ENCODE results near the gene JAK1.

JAK1 gene

GRCh38 chr1:64855557-64855956 lies 110.8 kb downstream of the JAK1 start:
- no peaks in the 10 kb centered on the region for H3K9me3 ChIP-seq (ENCODE audit: control insufficient read depth, insufficient read depth, low read length)
- no peaks in the 10 kb centered on the region for H3K4me1 ChIP-seq (ENCODE audit: insufficient read depth, low read length)
- H3K9ac ChIP-seq (ENCODE audit: low read depth, low read length): no peak overlapping the region
- 0 out of 2 replicates have a peak, but pooled peaks cover 5% of the 10 kb centered on the region for H3K36me3 ChIP-seq (ENCODE audit: insufficient read depth, low read length)

DNA sequence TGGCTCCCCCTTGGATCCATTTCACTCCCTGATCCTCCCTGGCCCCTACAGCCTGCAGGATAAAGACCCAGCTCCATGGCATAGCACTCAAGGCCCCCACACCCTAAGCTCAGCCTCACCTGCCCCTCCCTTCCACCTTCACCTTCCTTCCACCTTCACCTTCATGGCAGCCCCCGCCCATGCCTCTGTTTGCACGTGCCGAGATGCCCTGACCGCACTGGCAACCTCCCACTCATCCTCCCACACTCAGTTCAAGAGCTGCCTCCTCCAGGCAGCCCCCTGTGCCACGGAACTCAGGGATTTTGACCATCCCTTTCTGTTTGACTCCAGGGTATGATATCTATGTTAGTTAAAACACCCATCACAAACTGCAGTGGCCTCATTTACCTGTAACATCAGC lies 111.7 kb downstream of the JAK1 start:
- Histone ChIP-seq H3K9ac (ENCODE audit: low read depth, low read length) (no peak overlapping the region), H3K4me1 (ENCODE audit: insufficient read depth, low read length) (no peaks in the 10 kb centered on the region), H3K36me3 (ENCODE audit: insufficient read depth, low read length) (0 out of 2 replicates have a peak, but pooled peaks cover 5% of the 10 kb centered on the region), H3K9me3 (ENCODE audit: control insufficient read depth, insufficient read depth, low read length) (no peaks in the 10 kb centered on the region)

GRCh38 chr1:64851664-64852063 lies 114.7 kb downstream of the JAK1 start:
- Histone ChIP-seq H3K9me3 (ENCODE audit: control insufficient read depth, insufficient read depth, low read length) (no peaks in the 10 kb centered on the region), H3K36me3 (ENCODE audit: insufficient read depth, low read length) (0 out of 2 replicates have a peak, but pooled peaks cover 5% of the 10 kb centered on the region), H3K9ac (ENCODE audit: low read depth, low read length) (no peak overlapping the region), H3K4me1 (ENCODE audit: insufficient read depth, low read length) (no peaks in the 10 kb centered on the region)

DNA sequence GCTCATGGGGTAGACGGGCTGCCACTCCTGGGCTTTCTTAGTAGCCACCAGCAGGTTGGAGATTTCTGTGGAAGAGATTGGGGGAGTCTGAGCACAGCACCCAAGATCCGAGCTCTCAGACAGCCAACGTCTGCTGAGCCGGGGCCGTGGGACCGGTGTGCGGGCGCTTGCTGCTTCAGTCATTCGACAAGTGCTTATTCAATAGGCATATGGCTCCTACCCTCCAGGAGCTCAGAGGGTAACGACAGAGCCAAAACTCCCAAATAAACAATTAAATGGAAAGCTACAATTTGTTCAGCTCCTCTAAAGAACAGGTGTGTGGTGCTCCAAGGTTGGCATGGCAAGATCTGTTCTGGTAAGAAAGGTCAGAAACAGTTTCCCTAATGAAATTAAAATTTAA lies 115.5 kb downstream of the JAK1 start:
- H3K36me3 ChIP-seq (ENCODE audit: insufficient read depth, low read length): no peaks in the 10 kb centered on the region
- H3K9ac ChIP-seq (ENCODE audit: low read depth, low read length): no peak overlapping the region
- no peaks in the 10 kb centered on the region for H3K4me1 ChIP-seq (ENCODE audit: insufficient read depth, low read length)
- H3K9me3 ChIP-seq (ENCODE audit: control insufficient read depth, insufficient read depth, low read length): no peaks in the 10 kb centered on the region

DNA sequence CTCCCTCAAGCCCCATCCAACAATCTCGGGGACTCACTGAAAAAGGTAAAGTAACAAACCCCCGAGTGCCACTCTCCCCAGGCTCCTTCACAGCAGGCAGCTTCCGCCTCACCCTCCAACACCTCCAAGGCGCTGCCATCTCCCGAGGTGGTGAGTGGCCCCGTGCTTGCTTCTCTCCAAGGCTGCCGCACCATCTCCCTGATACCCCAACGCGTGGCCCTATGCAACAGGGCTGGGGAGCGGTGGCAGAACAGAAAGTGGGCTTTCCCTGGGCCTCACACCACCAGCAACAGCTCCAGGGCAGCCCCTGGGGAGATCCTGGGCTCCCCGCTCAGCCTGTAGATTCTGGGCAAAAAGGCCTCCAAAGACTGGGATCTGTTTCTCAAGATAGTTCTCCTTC lies 116.4 kb downstream of the JAK1 start:
- Histone ChIP-seq H3K36me3 (ENCODE audit: insufficient read depth, low read length) (peaks cover 2% of the 10 kb centered on the region; the same call in 1 of the 2 replicates), H3K9ac (ENCODE audit: low read depth, low read length) (no peak overlapping the region), H3K4me1 (ENCODE audit: insufficient read depth, low read length) (no peaks in the 10 kb centered on the region), H3K9me3 (ENCODE audit: control insufficient read depth, insufficient read depth, low read length) (no peaks in the 10 kb centered on the region)

DNA sequence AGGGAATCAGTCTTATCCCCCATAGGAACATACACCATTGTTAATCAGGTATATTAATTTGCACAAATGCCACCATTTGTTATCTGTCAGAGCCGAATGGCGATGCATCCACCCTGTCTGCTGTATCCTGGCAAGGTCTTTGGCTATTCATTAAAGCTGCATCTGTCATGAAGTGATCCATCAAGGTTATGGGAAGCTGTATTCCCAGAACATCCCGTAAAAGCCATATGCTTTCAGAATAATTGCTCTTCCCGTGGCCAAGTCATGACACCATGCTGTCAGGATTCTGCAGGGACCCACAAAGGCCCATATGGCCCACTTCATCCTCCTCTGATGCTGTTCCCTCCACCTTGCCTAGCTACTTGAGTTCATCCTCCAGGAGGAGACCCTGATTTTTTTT lies 117.5 kb downstream of the JAK1 start:
- Histone ChIP-seq H3K9me3 (ENCODE audit: control insufficient read depth, insufficient read depth, low read length) (no peaks in the 10 kb centered on the region), H3K9ac (ENCODE audit: low read depth, low read length) (no peak overlapping the region), H3K4me1 (ENCODE audit: insufficient read depth, low read length) (no peaks in the 10 kb centered on the region), H3K36me3 (ENCODE audit: insufficient read depth, low read length) (peaks cover 2% of the 10 kb centered on the region; the same call in 1 of the 2 replicates)

DNA sequence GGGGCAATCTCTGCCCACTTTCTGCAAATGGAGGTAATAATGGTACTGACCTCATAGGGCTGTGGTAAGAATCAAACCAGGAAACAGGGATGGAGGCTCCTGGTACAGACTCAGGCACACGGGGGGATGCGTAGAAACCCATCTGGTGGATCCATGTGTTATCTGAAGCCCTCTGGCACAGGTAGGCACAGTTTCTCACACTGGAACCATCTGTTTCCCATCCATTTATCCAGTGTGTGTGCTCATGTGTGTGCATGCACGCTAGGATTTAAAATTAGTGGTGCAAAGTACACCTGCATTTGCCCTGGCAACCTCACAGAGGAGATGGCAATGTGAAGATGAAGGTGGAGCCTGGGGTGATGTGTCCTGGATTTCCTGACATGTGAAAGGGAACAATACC lies 118.2 kb downstream of the JAK1 start:
- Histone ChIP-seq H3K9ac (ENCODE audit: low read depth, low read length) (no peak overlapping the region), H3K36me3 (ENCODE audit: insufficient read depth, low read length) (peaks cover 2% of the 10 kb centered on the region; the same call in 1 of the 2 replicates), H3K4me1 (ENCODE audit: insufficient read depth, low read length) (no peaks in the 10 kb centered on the region), H3K9me3 (ENCODE audit: control insufficient read depth, insufficient read depth, low read length) (no peaks in the 10 kb centered on the region)

DNA sequence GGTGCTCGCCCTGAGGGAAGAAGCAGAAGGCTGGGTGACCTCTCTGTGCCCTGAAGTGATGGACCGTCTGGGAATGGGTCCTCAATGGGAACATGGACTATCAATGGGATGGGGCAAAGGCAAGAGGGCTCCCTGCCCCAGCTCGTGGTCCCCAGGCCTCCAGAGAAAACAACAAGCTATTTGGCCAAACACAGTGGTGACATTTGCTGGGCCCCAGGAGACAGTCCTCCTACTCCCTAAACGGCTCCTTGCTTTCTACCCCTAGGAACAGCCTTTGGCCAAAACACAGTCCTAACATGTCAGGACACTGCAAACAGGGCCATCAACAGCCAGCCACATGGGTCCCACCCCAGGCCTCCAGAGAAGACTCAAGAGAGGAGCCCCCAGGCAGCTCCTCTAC lies 118.7 kb downstream of the JAK1 start:
- H3K9ac ChIP-seq (ENCODE audit: low read depth, low read length): no peak overlapping the region
- H3K9me3 ChIP-seq (ENCODE audit: control insufficient read depth, insufficient read depth, low read length): no peaks in the 10 kb centered on the region
- H3K36me3 ChIP-seq (ENCODE audit: insufficient read depth, low read length): peaks cover 2% of the 10 kb centered on the region; the same call in 1 of the 2 replicates
- H3K4me1 ChIP-seq (ENCODE audit: insufficient read depth, low read length): no peaks in the 10 kb centered on the region

GRCh38 chr1:64846573-64847430 lies 119.5 kb downstream of the JAK1 start:
- no peaks in the 10 kb centered on the region for H3K4me1 ChIP-seq (ENCODE audit: insufficient read depth, low read length)
- peaks cover 2% of the 10 kb centered on the region; the same call in 1 of the 2 replicates for H3K36me3 ChIP-seq (ENCODE audit: insufficient read depth, low read length)
- H3K9ac ChIP-seq (ENCODE audit: low read depth, low read length): no peak overlapping the region
- H3K9me3 ChIP-seq (ENCODE audit: control insufficient read depth, insufficient read depth, low read length): no peaks in the 10 kb centered on the region

GRCh38 chr1:64845831-64846425 lies 120.4 kb downstream of the JAK1 start:
- no peak overlapping the region for H3K9ac ChIP-seq (ENCODE audit: low read depth, low read length)
- peaks cover 2% of the 10 kb centered on the region; the same call in 1 of the 2 replicates for H3K36me3 ChIP-seq (ENCODE audit: insufficient read depth, low read length)
- no peaks in the 10 kb centered on the region for H3K9me3 ChIP-seq (ENCODE audit: control insufficient read depth, insufficient read depth, low read length)

DNA sequence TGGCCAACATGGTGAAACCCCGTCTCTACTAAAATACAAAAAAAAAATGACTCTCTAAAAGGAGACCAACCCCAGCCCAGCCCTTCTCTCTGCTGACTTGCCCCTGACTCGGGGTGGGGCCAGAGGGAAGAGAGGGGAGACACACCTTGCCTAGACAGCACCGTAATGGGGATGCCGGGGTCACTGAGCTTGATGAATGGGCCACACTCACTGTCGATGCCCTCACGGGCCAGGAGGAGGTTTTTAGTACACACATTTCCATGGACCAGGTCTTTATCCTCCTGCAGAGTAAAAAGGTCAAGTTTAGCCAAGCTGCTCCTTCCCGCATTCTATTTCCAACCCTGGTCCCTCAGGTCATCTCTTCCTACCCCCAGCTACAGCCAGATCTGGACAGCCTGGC lies 121.7 kb downstream of the JAK1 start:
- Histone ChIP-seq H3K36me3 (ENCODE audit: insufficient read depth, low read length) (peaks cover 2% of the 10 kb centered on the region; the same call in 1 of the 2 replicates), H3K4me1 (ENCODE audit: insufficient read depth, low read length) (no peaks in the 10 kb centered on the region)

More at GRCh38 chr1:64845831-64846425, 120.4 kb downstream of the JAK1 start:
- no peaks in the 10 kb centered on the region for H3K4me1 ChIP-seq (ENCODE audit: insufficient read depth, low read length)

GRCh38 chr1:64844175-64844574 lies 122.2 kb downstream of the JAK1 start:
- H3K36me3 ChIP-seq (ENCODE audit: insufficient read depth, low read length): peaks cover 2% of the 10 kb centered on the region; the same call in 1 of the 2 replicates

More for the DNA sequence above, 121.7 kb downstream of the JAK1 start:
- H3K9ac ChIP-seq (ENCODE audit: low read depth, low read length): no peak overlapping the region
- H3K9me3 ChIP-seq (ENCODE audit: control insufficient read depth, insufficient read depth, low read length): no peaks in the 10 kb centered on the region

GRCh38 chr1:64843675-64844074 lies 122.7 kb downstream of the JAK1 start:
- Histone ChIP-seq H3K36me3 (ENCODE audit: insufficient read depth, low read length) (peaks cover 2% of the 10 kb centered on the region; the same call in 1 of the 2 replicates), H3K9ac (ENCODE audit: low read depth, low read length) (no peak overlapping the region), H3K9me3 (ENCODE audit: control insufficient read depth, insufficient read depth, low read length) (no peaks in the 10 kb centered on the region), H3K4me1 (ENCODE audit: insufficient read depth, low read length) (no peaks in the 10 kb centered on the region)

More at GRCh38 chr1:64844175-64844574, 122.2 kb downstream of the JAK1 start:
- Histone ChIP-seq H3K9me3 (ENCODE audit: control insufficient read depth, insufficient read depth, low read length) (no peaks in the 10 kb centered on the region), H3K4me1 (ENCODE audit: insufficient read depth, low read length) (no peaks in the 10 kb centered on the region), H3K9ac (ENCODE audit: low read depth, low read length) (no peak overlapping the region)

DNA sequence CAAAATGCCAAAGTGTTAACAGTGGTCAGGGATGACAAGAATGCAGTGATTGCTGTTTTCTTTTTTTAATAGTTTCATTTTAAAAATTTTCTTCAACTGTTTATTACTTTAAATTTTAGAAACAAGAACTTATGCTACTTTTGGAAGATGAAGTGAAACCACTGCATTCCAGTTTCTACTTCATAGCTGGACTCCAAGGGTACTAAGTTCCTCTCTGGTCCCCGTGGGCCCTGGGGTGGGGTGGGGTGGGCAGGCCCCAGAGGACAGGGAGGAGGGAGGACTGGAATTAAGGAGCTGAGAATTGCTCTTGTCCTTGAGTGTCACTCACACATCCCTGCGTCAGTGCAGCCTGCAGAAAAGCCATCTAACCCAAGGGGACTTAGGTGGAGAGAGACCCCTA lies 124.1 kb downstream of the JAK1 start:
- Histone ChIP-seq H3K9me3 (ENCODE audit: control insufficient read depth, insufficient read depth, low read length) (no peaks in the 10 kb centered on the region), H3K36me3 (ENCODE audit: insufficient read depth, low read length) (peaks cover 2% of the 10 kb centered on the region; the same call in 1 of the 2 replicates), H3K9ac (ENCODE audit: low read depth, low read length) (no peak overlapping the region), H3K4me1 (ENCODE audit: insufficient read depth, low read length) (no peaks in the 10 kb centered on the region)
